CD4-positive, alpha-beta T cell (primary cell): ENCODE results near the gene MRPS7. TPM values are rescaled to one million over a fixed set of nuclear protein-coding genes. Genes with fewer than 3 reads are reported as not detected.

Experiments
- ATAC-seq: fragments of 200-7000 bp; cut with Tn5 transposase; one replicate; pipeline ENCODE4 v1.10.0; 2022; ENCODE audit warnings: mild to moderate bottlenecking; ENCODE audit not compliant: poor library complexity
- CTCF ChIA-PET: fragments of 350-600 bp; sonication (Branson Sonifier 250); formaldehyde crosslinking; loops from one replicate; lab custom pipeline; 2021; ENCODE audit warnings: antibody characterized with exemption, inconsistent platforms; lab: Charles Lee
- POLR2A ChIA-PET: fragments of 350-600 bp; sonication (Branson Sonifier 250); formaldehyde crosslinking; loops from one replicate; lab custom pipeline; 2021; ENCODE audit warnings: antibody characterized with exemption, inconsistent platforms; lab: Charles Lee
- DNase-seq, 14 experiments: peaks; one replicate each; pipeline ENCODE4 v3.0.0-alpha.2; 2013 to 2020; ENCODE audit warnings: mixed read lengths in 2 of 14
- H3K27ac ChIP-seq, 2 donors: one replicate each; pipeline versions ENCODE4 v1.5.1 to v1.7.0; 2013; ENCODE audit warnings: low read length in 2 of 2, low read depth in 1 of 2, mild to moderate bottlenecking in 1 of 2
- H3K27me3 ChIP-seq, 2 experiments: 1 replicate in 1 of 2; 2 replicates in 1 of 2; pipeline versions ENCODE4 v1.6.1 to v1.7.0; 2013; ENCODE audit warnings: low read length in 2 of 2, control low read depth in 1 of 2, mild to moderate bottlenecking in 1 of 2, moderate library complexity in 1 of 2; ENCODE audit not compliant: insufficient read depth in 2 of 2, control insufficient read depth in 1 of 2
- H3K36me3 ChIP-seq: one replicate; pipeline ENCODE4 v1.6.1; 2013; ENCODE audit warnings: low read length, control low read depth; ENCODE audit not compliant: insufficient read depth
- H3K4me1 ChIP-seq: one replicate; pipeline ENCODE4 v1.6.1; 2013; ENCODE audit warnings: low read length, control low read depth; ENCODE audit not compliant: insufficient read depth
- H3K4me3 ChIP-seq: one replicate; pipeline ENCODE4 v1.5.1; 2013; ENCODE audit warnings: mild to moderate bottlenecking, low read length, moderate library complexity
- H3K9me3 ChIP-seq, 2 experiments: 1 replicate in 1 of 2; 2 replicates in 1 of 2; pipeline versions ENCODE4 v1.6.1 to v1.7.0; 2013; ENCODE audit warnings: low read length in 2 of 2, mild to moderate bottlenecking in 2 of 2, control low read depth in 1 of 2, moderate library complexity in 1 of 2; ENCODE audit not compliant: control insufficient read depth in 1 of 2, insufficient read depth in 1 of 2
- H3K27ac Mint-ChIP-seq: one replicate; pipeline ENCODE4 v1.8.0; 2020; ENCODE audit warnings: mixed read lengths
- H3K27me3 Mint-ChIP-seq: one replicate; pipeline ENCODE4 v1.8.0; 2021; ENCODE audit warnings: mixed read lengths
- H3K36me3 Mint-ChIP-seq: one replicate; pipeline ENCODE4 v1.8.0; 2021; ENCODE audit warnings: low read depth, mixed read lengths
- H3K4me1 Mint-ChIP-seq: one replicate; pipeline ENCODE4 v1.8.0; 2021; ENCODE audit warnings: low read depth, mixed read lengths
- H3K4me3 Mint-ChIP-seq: one replicate; pipeline ENCODE4 v1.8.0; 2020; ENCODE audit warnings: mild to moderate bottlenecking, mixed read lengths
- H3K9me3 Mint-ChIP-seq: one replicate; pipeline ENCODE4 v1.8.0; 2020; ENCODE audit warnings: mixed read lengths
- CTCF ChIP-seq: fragments of 200-600 bp; IDR thresholded peaks from one replicate; pipeline ENCODE4 v1.8.0; 2022; ENCODE audit warnings: antibody characterized with exemption, mild to moderate bottlenecking
- intact Hi-C, 2 experiments: fragments of 100-400 bp; cut with DNase I in 1 of 2; cut with micrococcal nuclease in 1 of 2; formaldehyde crosslinking; loops; one replicate each; pipeline versions ENCODE4 v1.15.1 to v1.9.0; 2023 to 2025; cut with DNase I, micrococcal nuclease
- total RNA-seq, 174 experiments: library from RNA in 2 of 174; stranded (reverse) in 2 of 174; gene quantifications; one replicate each; pipeline ENCODE4 v1.2.3 and lab custom pipeline; 2021 to 2026

The MRPS7 gene
- total RNA-seq, 2 experiments from 2014 or later: 33.2 to 35.2 TPM

- H3K27ac ChIP-seq: no peak overlapping the region
- H3K4me3 ChIP-seq: no peak overlapping the region
- H3K27ac Mint-ChIP-seq: no peak overlapping the region
- no peaks in the 10 kb centered on the region for H3K4me1 ChIP-seq
- no peak overlapping the region for H3K4me3 Mint-ChIP-seq
- H3K36me3 Mint-ChIP-seq: peaks cover 83% of the 10 kb centered on the region
- no peaks in the 10 kb centered on the region for H3K9me3 Mint-ChIP-seq
- no peaks in the 10 kb centered on the region for H3K27me3 ChIP-seq
- no peaks in the 10 kb centered on the region for H3K4me1 Mint-ChIP-seq
- no peaks in the 10 kb centered on the region for H3K27me3 Mint-ChIP-seq
- no peak for TF ChIP-seq CTCF
- H3K36me3 ChIP-seq: peaks cover 81% of the 10 kb centered on the region
- ChIA-PET POLR2A (interaction anchor here (1.1 kb wide), 1 partner anchor 56 kb away, joined by 3 read pairs; the partner anchor contains the start of gene SLC25A19), CTCF (no interaction called here)
- no peaks in the 10 kb centered on the region for H3K9me3 ChIP-seq
- no peak for DNase-seq
- no peak for ATAC-seq
- intact Hi-C loops: no loop called here
Observed at GRCh38 chr17:75232786-75233185, 28.9 kb upstream of the MRPS7 start.

- TF ChIP-seq CTCF: no peak
- no peaks in the 10 kb centered on the region for H3K27me3 Mint-ChIP-seq
- Histone ChIP-seq H3K27ac (no peak overlapping the region), H3K4me3 (no peak overlapping the region), H3K36me3 (peaks cover 87% of the 10 kb centered on the region), H3K4me1 (peaks cover 33% of the 10 kb centered on the region), H3K9me3 (no peaks in the 10 kb centered on the region), H3K27me3 (no peaks in the 10 kb centered on the region)
- H3K27ac Mint-ChIP-seq: peak overlapping the region; percentile 15
- no peak for ATAC-seq
- H3K4me1 Mint-ChIP-seq: peaks cover 9% of the 10 kb centered on the region
- POLR2A ChIA-PET: interaction anchor here (0.6 kb wide), 1 partner anchor 45 kb away, joined by 3 read pairs; no protein-coding TSS in a partner anchor
- no peak overlapping the region for H3K4me3 Mint-ChIP-seq
- H3K9me3 Mint-ChIP-seq: no peaks in the 10 kb centered on the region
- DNase-seq: no peak
- CTCF ChIA-PET: no interaction called here
- peaks cover 85% of the 10 kb centered on the region for H3K36me3 Mint-ChIP-seq
- intact Hi-C loops: loop anchor here (1.0 kb wide), 2 partner anchors 123 to 175 kb away; no protein-coding TSS in a partner anchor
Observed at GRCh38 chr17:75237100-75238014, 24.3 kb upstream of the MRPS7 start.

DNA sequence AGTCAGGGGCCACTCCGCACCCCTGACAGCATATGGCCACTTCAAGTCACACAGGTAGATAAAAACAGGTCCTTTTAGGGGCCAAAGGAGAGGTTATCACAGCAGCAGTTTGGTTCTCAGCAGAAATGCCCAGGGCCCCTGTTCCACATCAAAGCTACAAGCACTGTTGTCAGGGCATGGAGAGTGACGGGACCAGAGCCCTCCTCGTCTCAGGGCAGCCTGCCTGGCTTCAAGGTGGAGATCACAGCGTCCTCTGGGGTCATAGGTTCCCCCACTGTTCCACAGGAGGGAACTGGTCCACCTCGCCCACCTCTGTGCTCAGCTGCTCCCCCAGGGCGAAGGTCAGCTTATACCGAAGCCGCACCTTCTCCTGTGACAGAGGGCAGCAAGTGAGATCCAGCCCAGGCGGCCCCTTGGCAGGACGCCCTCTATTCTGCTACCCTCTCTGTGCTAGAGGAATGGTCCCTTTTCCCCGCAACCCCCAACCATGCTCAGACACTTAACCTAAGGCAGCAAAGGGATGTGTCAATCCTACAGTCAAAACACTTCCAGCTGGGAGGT is 23.6 kb upstream of the MRPS7 start:
- TF ChIP-seq CTCF: no peak
- DNase-seq (no peak), ATAC-seq (no peak)
- no peak overlapping the region for H3K4me3 Mint-ChIP-seq
- no peaks in the 10 kb centered on the region for H3K9me3 ChIP-seq
- no peaks in the 10 kb centered on the region for H3K27me3 Mint-ChIP-seq
- peaks cover 41% of the 10 kb centered on the region for H3K4me1 ChIP-seq
- no peaks in the 10 kb centered on the region for H3K27me3 ChIP-seq
- peak overlapping the region; percentile 68 for H3K27ac Mint-ChIP-seq
- POLR2A ChIA-PET: interaction anchor here (0.6 kb wide), 1 partner anchor 46 kb away, joined by 3 read pairs; no protein-coding TSS in a partner anchor
- H3K36me3 Mint-ChIP-seq: peaks cover 85% of the 10 kb centered on the region
- H3K36me3 ChIP-seq: peaks cover 84% of the 10 kb centered on the region
- H3K27ac ChIP-seq: no peak overlapping the region
- CTCF ChIA-PET: interaction anchor here (1.9 kb wide), 1 partner anchor 124 kb away, joined by 7 read pairs; no protein-coding TSS in a partner anchor
- H3K9me3 Mint-ChIP-seq: no peaks in the 10 kb centered on the region
- H3K4me1 Mint-ChIP-seq: peaks cover 13% of the 10 kb centered on the region
- intact Hi-C loops: loop anchor here (1.0 kb wide), 2 partner anchors 124 to 174 kb away; no protein-coding TSS in a partner anchor
- H3K4me3 ChIP-seq: no peak overlapping the region
